K562 treated with DMSO at 1 percent for 24 hours (cell line): ENCODE measurements around the gene SPACA5B. TPM values are rescaled to one million over a fixed set of nuclear protein-coding genes. Genes with fewer than 3 reads are reported as not detected.

ENCODE experiments used
- total RNA-seq: library from RNA; unstranded; fragments of 300-600 nt; gene quantifications from 2 replicates; pipeline ENCODE4 v1.2.3, GENCODE V29; 2022; ENCODE audit warnings: low read depth; ENCODE audit not compliant: insufficient read depth

Gene SPACA5B
- total RNA-seq = not detected in 2 replicates

DNA sequence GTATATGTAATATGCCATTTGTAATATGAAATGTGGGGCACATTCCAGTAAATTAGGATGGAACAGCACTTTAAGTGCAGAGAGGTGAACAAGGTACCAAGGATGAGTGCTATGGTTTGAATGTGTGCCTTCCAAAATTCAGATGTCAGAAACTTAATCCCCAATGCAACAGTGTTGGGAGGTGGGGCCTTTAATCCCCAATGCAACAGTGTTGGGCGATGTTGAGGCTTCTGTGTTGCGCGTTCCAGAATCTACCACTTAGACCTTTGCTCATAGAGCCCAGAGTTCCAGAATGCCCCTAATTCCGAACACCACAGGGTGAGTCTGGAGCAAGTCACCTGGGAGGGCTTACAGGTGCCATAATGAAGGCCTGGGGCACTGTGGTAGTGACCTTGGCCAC lies at the start of gene SPACA5B:
Gene SPACA5B (plus strand): TSS at position 301 of the 400 bp plus-strand sequence. CDS start 62 bp downstream, at position 363.

Other genes starting within 250 kb of the SPACA5B start
- 2.5 and 2.7 TPM in 2 replicates for gene ZNF182, start 126.6 kb upstream of the SPACA5B start, total RNA-seq
- not detected in 2 replicates for gene SPACA5, start 123.6 kb upstream of the SPACA5B start, total RNA-seq
- 0.44 TPM in 1 of 2 replicates, not detected in the other for gene ZNF630, start 59.0 kb upstream of the SPACA5B start, total RNA-seq
- gene SSX5, start 66.2 kb downstream of the SPACA5B start, total RNA-seq = 0.76 and 1.1 TPM in 2 replicates
- gene SSX1, start 124.8 kb downstream of the SPACA5B start, total RNA-seq = 80.4 and 98.9 TPM in 2 replicates
- gene SSX3, start 226.1 kb downstream of the SPACA5B start, total RNA-seq = 36.3 and 37.7 TPM in 2 replicates